Endothelial cell of umbilical vein (primary cell): ENCODE data around the gene DYNC1LI1. TPM values are rescaled to one million over a fixed set of nuclear protein-coding genes. Genes with fewer than 3 reads are reported as not detected.

ENCODE experiments used
- BruUV-seq: library from RNA; stranded (reverse); fragments of 400-500 nt; replicated peaks from 2 replicates; lab custom pipeline; 2021; lab: Mats Ljungman, UMichigan
- CTCF ChIA-PET: fragments of 300-600, 350-600 bp; sonication (Branson Sonifier 250); formaldehyde crosslinking; loops from one replicate; lab custom pipeline; 2021; ENCODE audit warnings: antibody characterized with exemption, inconsistent platforms; lab: Charles Lee
- POLR2A ChIA-PET: fragments of 300-600, 350-600 bp; sonication (Branson Sonifier 250); formaldehyde crosslinking; loops from one replicate; lab custom pipeline; 2021; ENCODE audit warnings: antibody characterized with exemption, inconsistent platforms; lab: Charles Lee
- DNase-seq: peaks from one replicate; pipeline ENCODE4 v3.0.0-alpha.2; 2011; ENCODE audit warnings: low read depth, low spot score
- FAIRE-seq: peaks from 2 replicates; lab custom pipeline; 2011; peaks lifted over from hg19 to GRCh38; lab: Jason Lieb, UNC
- H2AFZ ChIP-seq: 2 replicates; pipeline ENCODE4 v1.6.0; 2012; ENCODE audit warnings: low read depth, low read length, control low read depth, inconsistent platforms
- H3K27ac ChIP-seq: 2 replicates; pipeline ENCODE4 v1.5.1; 2011; ENCODE audit warnings: low read depth, mild to moderate bottlenecking, control low read depth, low read length, moderate library complexity; ENCODE audit not compliant: insufficient read depth
- H3K27me3 ChIP-seq, 2 experiments: 2 replicates each; pipeline versions ENCODE4 v1.6.0 to v1.6.1; 2011; ENCODE audit warnings: low read length in 2 of 2, mixed read lengths in 1 of 2; ENCODE audit not compliant: control insufficient read depth in 2 of 2, insufficient read depth in 2 of 2
- H3K36me3 ChIP-seq, 2 experiments: 2 replicates in 1 of 2; 3 replicates in 1 of 2; pipeline ENCODE4 v1.5.1; 2011; ENCODE audit warnings: low read length in 2 of 2, mild to moderate bottlenecking in 1 of 2, moderate library complexity in 1 of 2; ENCODE audit not compliant: control insufficient read depth in 2 of 2, insufficient read depth in 2 of 2; ENCODE audit errors: extremely low read depth in 1 of 2
- H3K4me1 ChIP-seq: 3 replicates; pipeline ENCODE4 v1.5.1; 2011; ENCODE audit warnings: mild to moderate bottlenecking, low read length; ENCODE audit not compliant: control insufficient read depth, insufficient read depth; ENCODE audit errors: extremely low read depth
- H3K4me2 ChIP-seq: 2 replicates; pipeline ENCODE4 v1.6.1; 2011; ENCODE audit warnings: low read length, control low read depth, mixed read lengths; ENCODE audit not compliant: insufficient read depth
- H3K4me3 ChIP-seq, 3 experiments: fragments of 200-600 bp in 1 of 3; sonication (generic), shearing (Covaris generic) in 1 of 3; replicated peaks in 1 of 3; 2 replicates each; pipeline ENCODE4 v1.5.1; 2011 to 2016; ENCODE audit warnings: control low read depth in 3 of 3, low read length in 3 of 3, mild to moderate bottlenecking in 2 of 3, inconsistent platforms in 1 of 3, low read depth in 1 of 3, moderate library complexity in 1 of 3; ENCODE audit not compliant: insufficient read depth in 1 of 3
- H3K79me2 ChIP-seq: 2 replicates; pipeline ENCODE4 v1.6.0; 2012; ENCODE audit warnings: low read length, inconsistent platforms; ENCODE audit not compliant: control insufficient read depth, insufficient read depth
- H3K9ac ChIP-seq: replicated peaks from 2 replicates; pipeline ENCODE3; 2011; ENCODE audit warnings: low read length, control low read depth; ENCODE audit not compliant: insufficient read depth; ENCODE audit errors: extremely low read depth
- H3K9me1 ChIP-seq: replicated peaks from 3 replicates; pipeline ENCODE4 v1.6.0; 2011; ENCODE audit warnings: mild to moderate bottlenecking, low read length; ENCODE audit not compliant: control insufficient read depth, insufficient read depth; ENCODE audit errors: extremely low read depth
- H3K9me3 ChIP-seq: replicated peaks from 2 replicates; pipeline ENCODE4 v1.5.1; 2012; ENCODE audit warnings: low read length, inconsistent platforms; ENCODE audit not compliant: control insufficient read depth, insufficient read depth
- H4K20me1 ChIP-seq: replicated peaks from 2 replicates; pipeline ENCODE3; 2011; ENCODE audit warnings: mild to moderate bottlenecking, low read length; ENCODE audit not compliant: control insufficient read depth, insufficient read depth; ENCODE audit errors: extremely low read depth
- CTCF ChIP-seq, 2 donors: IDR thresholded peaks; 1 replicate in 1 of 2; 2 replicates in 1 of 2; pipeline ENCODE4 v1.5.1; 2011; ENCODE audit warnings: low read length in 2 of 2, mild to moderate bottlenecking in 2 of 2, moderate library complexity in 2 of 2, control low read depth in 1 of 2, inconsistent platforms in 1 of 2, low read depth in 1 of 2; ENCODE audit not compliant: insufficient read depth in 1 of 2; ENCODE audit errors: extremely low read depth in 1 of 2
- EZH2 ChIP-seq: IDR thresholded peaks from 2 replicates; pipeline ENCODE4 v1.6.1; 2012; ENCODE audit warnings: borderline replicate concordance, low read depth, mild to moderate bottlenecking, moderate library complexity, low read length, inconsistent platforms; ENCODE audit not compliant: severe bottlenecking
- FOS ChIP-seq: IDR thresholded peaks from 2 replicates; pipeline ENCODE4 v1.6.1; 2011; ENCODE audit warnings: mild to moderate bottlenecking, low read length, moderate library complexity, borderline replicate concordance; ENCODE audit not compliant: insufficient read depth
- GATA2 ChIP-seq: IDR thresholded peaks from 2 replicates; pipeline ENCODE4 v1.7.0; 2011; ENCODE audit warnings: low read depth, mild to moderate bottlenecking, moderate library complexity, mixed read lengths, low read length; ENCODE audit not compliant: insufficient read length, insufficient read depth
- JUN ChIP-seq: IDR thresholded peaks from 2 replicates; pipeline ENCODE4 v1.6.1; 2011; ENCODE audit warnings: borderline replicate concordance, low read depth; ENCODE audit not compliant: insufficient read length, insufficient read depth
- MAX ChIP-seq: IDR thresholded peaks from 2 replicates; pipeline ENCODE4 v1.6.1; 2011; ENCODE audit not compliant: insufficient read depth, insufficient read length
- MYC ChIP-seq: IDR thresholded peaks from one replicate; pipeline ENCODE4 v1.6.1; 2011; ENCODE audit warnings: mild to moderate bottlenecking, low read depth, low read length
- POLR2A ChIP-seq: IDR thresholded peaks from 2 replicates; pipeline ENCODE4 v1.6.1; 2012; ENCODE audit warnings: low read depth, mild to moderate bottlenecking, control low read depth, low read length
- POLR2AphosphoS5 ChIP-seq: IDR thresholded peaks from 2 replicates; pipeline ENCODE4 v1.6.1; 2012; ENCODE audit warnings: low read depth, mild to moderate bottlenecking, control low read depth, low read length, moderate library complexity; ENCODE audit not compliant: insufficient read depth
- dilution Hi-C: fragments of 300-500 bp; cut with MboI; formaldehyde crosslinking; loops from one replicate; pipeline ENCODE4 v1.15.0; 2019; ENCODE audit warnings: low sequenced_read_pairs; ENCODE audit not compliant: extremely low pct_ligation_motif_present
- intact Hi-C: fragments of 100-400 bp; cut with micrococcal nuclease; formaldehyde crosslinking; loops from one replicate; pipeline ENCODE4 v1.10.0; 2022
- polyA plus RNA-seq, 4 experiments: library from polyadenylated mRNA; depleted of rRNA in 3 of 4; stranded (reverse) in 3 of 4; unstranded in 1 of 4; fragments of >200 nt; gene quantifications; 2 replicates each; pipeline versions ENCODE4 v1.2.1 to v1.2.3, GENCODE V29; 2011 to 2012; ENCODE audit warnings: missing spikeins in 1 of 4
- total RNA-seq: library from RNA; stranded (reverse); gene quantifications from 2 replicates; pipeline ENCODE4 v1.2.3, GENCODE V29; 2021

DYNC1LI1 gene
- total and polyA plus RNA-seq, 2 donors (not counting 3 experiments of a cell fraction or from before 2014, with no cell fraction given): 14.9 to 47.6 TPM

- Histone ChIP-seq H3K4me3 (no peak overlapping the region), H4K20me1 (no peaks in the 10 kb centered on the region), H3K27me3 (no peaks in the 10 kb centered on the region), H3K9me3 (no peaks in the 10 kb centered on the region), H3K9me1 (no peaks in the 10 kb centered on the region), H3K27ac (no peak overlapping the region), H3K4me1 (peaks cover under 1% of the 10 kb centered on the region), H3K36me3 (peaks cover 3% of the 10 kb centered on the region in 2 experiments), H3K79me2 (no peaks in the 10 kb centered on the region), H3K4me2 (no peak overlapping the region), H3K9ac (no peak overlapping the region), H2AFZ (no peak overlapping the region)
- TF ChIP-seq JUN: no peak
- TF ChIP-seq GATA2: no peak
- TF ChIP-seq FOS: no peak
- no peak for TF ChIP-seq MYC
- TF ChIP-seq POLR2AphosphoS5: no peak
- no peak for TF ChIP-seq CTCF (IDR thresholded peaks at IDR 0.05; ENCODE audit: extremely low read depth in 1 of 2, insufficient read depth in 1 of 2, low read depth in 1 of 2, low read length in 2 of 2)
- no peak for TF ChIP-seq EZH2
- no peak for TF ChIP-seq POLR2A
- TF ChIP-seq MAX: no peak
- DNase-seq: no peak
- intact Hi-C loops: no loop called here
- dilution Hi-C loops: no loop called here
- BruUV-seq: no TSS peak
- ChIA-PET CTCF (interaction anchor here (1.1 kb wide), 1 partner anchor 13 kb away, joined by 4 read pairs; no protein-coding TSS in a partner anchor), POLR2A (no interaction called here)
- FAIRE-seq: no peak
These were observed 88.0 kb downstream of the DYNC1LI1 start for GRCh38 chr3:32482693-32483092.
